Measurements from ENCODE around the gene AP3S1. TPM values are rescaled to one million over a fixed set of nuclear protein-coding genes. Genes with fewer than 3 reads are reported as not detected.

AP3S1 gene
- total RNA-seq, result 132 and 248 TPM in 2 replicates

GRCh38 chr5:115841382-115842088, at the start of gene AP3S1, which contains the start of gene ATG12:
AP3S1 (plus strand) TSS chr5:115841935; CDS start chr5:115842038, 103 bp downstream.
ATG12 (minus strand) TSS chr5:115841565; CDS start chr5:115841552, 13 bp downstream.

DNA sequence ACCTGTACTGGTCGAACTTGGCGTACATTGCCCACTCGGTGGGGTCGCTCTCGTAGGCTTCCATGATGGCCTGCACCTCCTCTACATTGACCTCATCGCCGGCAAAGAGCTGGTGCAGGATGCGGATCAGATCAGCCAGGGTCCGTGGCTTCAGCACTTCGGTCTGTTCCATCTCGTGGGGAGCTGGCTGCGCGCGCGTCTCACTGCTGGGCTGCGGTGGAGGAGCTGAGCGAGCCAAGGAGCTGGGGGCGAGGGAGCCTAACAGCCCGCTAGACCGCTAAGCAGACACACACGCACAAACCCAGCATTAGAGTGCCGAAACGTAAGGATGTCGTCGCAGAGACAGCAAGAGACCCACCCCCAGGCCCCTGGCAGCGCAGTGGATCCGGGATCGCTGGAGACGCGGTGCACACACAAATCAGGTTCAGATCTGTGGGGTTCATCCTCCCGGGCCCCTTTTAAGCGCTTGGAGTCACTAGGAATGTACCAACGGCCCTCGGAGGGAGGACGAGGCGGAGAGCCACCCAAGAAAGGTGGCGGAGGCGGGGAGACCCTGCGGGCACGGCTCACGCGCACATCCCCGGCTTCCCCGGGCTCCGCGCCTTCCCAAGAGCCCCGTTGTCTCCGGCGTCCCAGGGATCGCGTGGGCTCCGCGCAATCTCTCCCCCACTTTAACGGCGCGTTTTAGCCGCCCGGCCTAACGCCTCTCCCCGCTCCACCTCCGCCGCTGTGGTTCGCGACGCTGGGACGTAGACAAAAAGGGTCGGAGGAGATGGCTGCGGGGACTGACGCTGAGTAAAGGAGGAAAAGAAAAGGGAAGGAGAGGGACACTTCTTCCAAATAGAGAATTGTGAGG, 25.3 kb upstream of the AP3S1 start, which contains the start of gene CDO1:
Gene CDO1 (minus strand): TSS at position 434 of the 856 bp plus-strand sequence. CDS start 262 bp downstream, at position 172.

DNA sequence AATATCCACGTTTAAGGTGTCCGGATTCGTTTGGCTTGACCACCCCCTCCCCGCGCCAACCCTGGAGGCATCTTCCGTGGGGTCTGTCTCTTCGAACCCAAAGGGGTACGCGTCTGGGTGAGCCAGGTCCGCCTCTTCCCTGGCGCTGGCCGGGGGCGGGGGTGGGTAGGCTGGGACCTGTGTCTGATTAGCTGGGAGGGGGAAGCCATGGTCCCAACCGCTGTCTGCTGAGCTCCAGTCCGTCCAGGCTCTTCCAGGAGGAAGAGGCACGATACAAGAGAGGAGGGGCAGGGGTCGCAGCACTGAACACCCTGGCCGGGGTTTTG, 120.5 kb downstream of the AP3S1 start, which contains the start of gene LVRN:
Gene LVRN (plus strand): TSS at position 237 of the 326 bp plus-strand sequence. CDS start 143 bp downstream, outside the sequence.

Other genes with a start within 250 kb of the AP3S1 start
- gene TICAM2, start 239.5 kb upstream of the AP3S1 start, total RNA-seq, result 1.1 and 1.6 TPM in 2 replicates
- 70.4 and 97.2 TPM in 2 replicates for gene TMED7, start 215.9 kb upstream of the AP3S1 start, total RNA-seq
- gene CDO1, start 25.3 kb upstream of the AP3S1 start, total RNA-seq, result 7.9 and 25.1 TPM in 2 replicates
- gene ATG12, start 370 bp upstream of the AP3S1 start, total RNA-seq, result 42.8 and 50.3 TPM in 2 replicates
- gene LVRN, start 120.5 kb downstream of the AP3S1 start, total RNA-seq, result 0.34 TPM in 1 of 2 replicates, not detected in the other
- not detected in 2 replicates for gene ARL14EPL, start 190.5 kb downstream of the AP3S1 start, total RNA-seq
- gene COMMD10, start 243.1 kb downstream of the AP3S1 start, total RNA-seq, result 26.5 and 29.5 TPM in 2 replicates